SHP77 treated with DMSO at 0.1 percent for 48 hours (cell line): ENCODE data around the gene TMEM183A.

Experiments used
- DNase-seq: peaks from one replicate; lab custom pipeline; 2025; lab: John Stamatoyannopoulos, UW

TMEM183A gene

GRCh38 chr1:203028784-203029553 is 21.8 kb downstream of the TMEM183A start:
- DNase-seq = no peak

- no peak for DNase-seq
These were observed 24.3 kb downstream of the TMEM183A start for GRCh38 chr1:203031467-203031866.

DNA sequence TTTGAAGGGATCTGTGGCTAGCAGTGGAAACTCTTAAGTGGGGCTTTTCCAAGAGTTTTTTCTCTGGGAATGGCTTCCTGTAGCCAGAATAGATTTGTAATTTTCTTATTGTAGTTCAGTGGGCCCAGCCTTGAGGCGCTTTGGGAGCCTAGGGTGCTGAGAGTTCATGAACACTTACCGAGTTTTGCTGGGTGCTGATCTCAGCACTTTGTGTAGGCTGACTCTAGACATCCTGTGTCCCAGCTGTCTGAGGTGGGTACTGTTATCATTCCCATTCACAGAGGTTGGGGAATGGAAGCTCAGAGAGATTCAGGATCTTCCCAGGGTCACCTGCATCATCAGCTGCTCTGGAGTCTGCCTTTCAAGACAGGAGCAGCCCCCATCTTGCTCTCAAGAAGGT is 26.1 kb downstream of the TMEM183A start:
- DNase-seq = no peak

DNA sequence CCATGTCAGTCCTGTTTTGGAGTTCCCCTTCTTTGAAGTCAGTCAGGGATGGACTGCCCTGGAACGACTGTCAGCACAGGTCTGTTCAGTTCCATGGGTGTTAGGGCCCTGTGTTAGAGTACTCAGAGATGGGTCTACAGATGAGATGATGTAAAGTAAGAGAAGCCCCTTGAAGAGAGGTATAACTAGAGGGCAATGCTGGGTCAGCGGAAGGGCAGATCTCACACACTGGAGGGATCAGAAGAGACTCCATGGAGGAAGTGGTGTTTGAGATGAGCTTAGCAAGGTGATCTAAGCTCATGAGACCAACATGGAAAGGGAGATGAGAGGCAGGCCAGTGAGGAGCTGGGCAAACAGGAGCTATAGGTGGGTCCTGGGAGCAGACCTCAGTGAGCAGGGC is 26.7 kb downstream of the TMEM183A start:
- DNase-seq = no peak

- no peak for DNase-seq
These were observed 27.4 kb downstream of the TMEM183A start for GRCh38 chr1:203034422-203035110.

DNA sequence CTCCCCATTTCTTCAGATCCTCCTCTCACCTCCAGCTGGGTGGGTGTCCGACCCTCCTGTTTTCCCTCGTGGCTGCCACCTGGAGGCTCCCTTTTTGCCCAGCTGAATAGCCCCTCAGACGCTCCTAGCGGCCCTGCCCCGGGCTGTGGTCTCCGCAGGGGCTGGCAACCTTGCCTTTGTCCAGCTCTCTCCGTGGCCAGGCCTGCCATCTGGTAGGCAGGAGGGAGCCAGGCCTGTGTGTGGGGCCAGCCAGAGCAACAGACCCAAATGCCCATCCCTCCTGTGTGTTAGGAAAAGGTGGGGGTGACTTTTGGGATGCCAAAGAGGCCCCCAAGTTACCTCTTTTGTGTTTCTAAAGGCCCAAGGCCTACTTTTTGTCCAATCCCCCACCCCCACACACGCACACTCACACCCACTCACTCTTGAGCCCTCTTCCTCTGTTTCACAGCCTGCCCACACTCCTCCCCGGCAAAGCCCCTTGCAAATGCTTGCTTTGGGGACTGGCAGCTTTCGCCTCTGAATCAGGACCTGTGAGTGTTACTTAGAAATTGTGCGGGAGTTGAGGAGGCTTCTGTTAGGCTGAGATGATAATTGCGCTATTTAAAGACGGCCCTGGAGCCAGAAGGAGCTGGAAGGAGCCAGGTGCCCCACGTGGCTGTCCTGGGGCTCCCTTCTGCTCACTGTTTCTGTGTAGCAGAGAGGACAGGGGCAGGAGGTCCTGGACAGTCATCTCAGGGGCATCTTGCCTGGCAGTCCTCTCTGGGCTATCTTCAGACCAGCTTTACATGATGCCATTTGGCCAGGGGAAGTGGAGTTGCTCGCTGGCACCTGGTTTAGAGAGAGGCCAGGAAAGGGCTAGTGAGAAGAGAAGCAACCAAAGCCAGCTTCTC is 28.2 kb downstream of the TMEM183A start:
- DNase-seq = no peak

DNA sequence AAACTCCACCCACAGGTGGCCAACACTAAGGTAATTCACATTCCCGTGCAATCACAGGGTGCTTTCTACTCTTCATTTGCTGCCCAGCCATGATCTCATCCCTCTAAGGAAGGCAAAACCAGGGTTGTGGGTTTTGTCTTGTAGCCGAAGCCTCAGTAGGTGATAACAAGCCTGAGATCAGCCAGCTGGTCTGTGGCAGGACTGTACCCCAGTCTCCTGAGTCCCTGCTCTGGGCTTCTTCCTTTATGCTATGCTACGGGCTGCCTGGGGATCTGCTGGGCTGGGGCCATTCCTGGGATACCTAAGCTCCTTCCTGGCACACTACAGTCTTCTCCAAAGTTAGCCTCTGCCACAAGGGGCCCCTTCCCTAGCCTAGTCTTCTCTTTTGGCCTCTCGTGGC is 29.0 kb downstream of the TMEM183A start:
- no peak for DNase-seq

DNA sequence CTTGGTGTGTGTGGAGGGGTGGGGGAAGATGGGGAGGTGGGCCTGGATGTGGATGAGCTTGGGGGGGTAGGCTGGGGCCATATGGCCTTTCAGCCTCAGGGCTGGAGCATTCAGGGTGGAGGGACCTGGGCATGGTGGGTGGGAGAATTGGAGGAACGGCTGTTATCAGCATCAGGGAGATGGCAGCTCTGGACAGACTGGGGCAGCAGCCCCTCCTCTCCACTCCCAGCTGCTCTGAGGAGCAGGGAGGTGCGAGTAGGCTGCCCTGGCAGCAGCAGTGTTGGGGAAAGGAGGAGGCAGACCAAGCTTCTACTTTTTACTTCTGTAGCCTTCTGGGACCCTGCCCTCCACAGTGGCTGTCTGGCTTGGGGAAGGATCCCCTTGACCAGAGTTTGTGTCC is 29.4 kb downstream of the TMEM183A start:
- DNase-seq = no peak

DNA sequence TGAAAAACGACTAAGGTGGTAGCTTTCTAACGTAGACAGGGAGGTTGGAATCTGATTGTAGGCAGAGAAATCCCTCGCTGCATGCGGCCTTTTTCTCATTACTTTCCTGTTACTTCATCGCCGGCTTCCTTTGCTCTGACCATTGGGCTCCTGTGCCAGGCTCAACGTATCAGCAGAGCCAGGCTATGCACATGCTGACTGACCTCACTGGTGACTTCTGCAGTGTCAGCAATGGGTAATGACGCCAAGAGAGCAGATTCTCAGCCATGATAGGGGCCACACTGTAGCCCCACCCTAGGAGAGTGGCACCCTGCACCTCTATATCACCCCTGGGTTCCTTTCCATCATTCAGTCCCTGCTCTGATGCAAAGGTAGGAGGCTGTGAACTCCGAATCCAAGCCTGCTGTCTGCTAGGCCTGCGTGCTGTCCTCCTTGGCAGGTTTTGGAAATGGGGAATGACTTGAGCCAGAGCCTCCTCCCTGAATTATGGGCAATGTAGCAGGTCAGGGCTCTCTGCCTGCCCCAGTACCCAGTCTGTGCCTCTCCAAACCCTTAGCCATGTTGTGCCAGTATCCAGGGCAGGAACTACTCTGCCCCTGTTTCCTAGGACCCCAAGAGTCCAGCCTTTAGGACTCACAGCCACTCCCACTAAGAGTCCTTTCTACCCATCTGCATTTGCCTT is 30.5 kb downstream of the TMEM183A start:
- no peak for DNase-seq

- no peak for DNase-seq
These were observed 31.1 kb downstream of the TMEM183A start for GRCh38 chr1:203038217-203038741.

DNA sequence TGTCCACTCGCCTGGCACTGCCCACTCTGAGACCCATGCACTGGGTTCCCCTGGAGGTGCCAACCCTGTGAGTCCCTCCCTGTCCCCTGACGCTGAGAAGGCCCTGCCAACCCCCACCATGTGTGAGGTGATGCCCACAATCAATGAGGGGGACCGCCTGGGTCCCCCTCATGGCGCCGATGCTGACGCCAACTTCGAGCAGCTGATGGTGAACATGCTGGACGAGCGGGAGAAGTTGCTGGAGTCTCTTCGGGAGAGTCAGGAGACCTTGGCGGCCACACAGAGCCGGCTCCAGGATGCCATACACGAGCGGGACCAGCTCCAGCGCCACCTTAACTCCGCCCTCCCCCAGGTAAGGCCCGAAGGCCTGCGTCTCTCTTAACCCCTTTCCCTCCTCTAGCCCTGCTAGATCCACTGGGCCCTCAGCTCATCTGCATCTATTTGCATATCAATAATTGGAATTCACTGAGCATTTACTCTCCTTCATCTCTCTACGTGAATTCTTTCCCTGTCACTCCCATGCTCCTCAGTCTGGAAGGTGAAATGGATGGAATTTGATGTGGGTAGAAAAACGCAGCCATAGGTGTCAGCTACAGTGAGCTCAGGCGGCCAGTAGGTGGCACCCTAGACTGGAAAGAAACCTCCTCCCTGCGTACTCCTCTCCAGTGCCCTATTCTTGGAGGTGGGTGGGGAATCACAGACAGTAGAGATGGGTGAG is 31.9 kb downstream of the TMEM183A start:
- DNase-seq = peak; percentile 30

DNA sequence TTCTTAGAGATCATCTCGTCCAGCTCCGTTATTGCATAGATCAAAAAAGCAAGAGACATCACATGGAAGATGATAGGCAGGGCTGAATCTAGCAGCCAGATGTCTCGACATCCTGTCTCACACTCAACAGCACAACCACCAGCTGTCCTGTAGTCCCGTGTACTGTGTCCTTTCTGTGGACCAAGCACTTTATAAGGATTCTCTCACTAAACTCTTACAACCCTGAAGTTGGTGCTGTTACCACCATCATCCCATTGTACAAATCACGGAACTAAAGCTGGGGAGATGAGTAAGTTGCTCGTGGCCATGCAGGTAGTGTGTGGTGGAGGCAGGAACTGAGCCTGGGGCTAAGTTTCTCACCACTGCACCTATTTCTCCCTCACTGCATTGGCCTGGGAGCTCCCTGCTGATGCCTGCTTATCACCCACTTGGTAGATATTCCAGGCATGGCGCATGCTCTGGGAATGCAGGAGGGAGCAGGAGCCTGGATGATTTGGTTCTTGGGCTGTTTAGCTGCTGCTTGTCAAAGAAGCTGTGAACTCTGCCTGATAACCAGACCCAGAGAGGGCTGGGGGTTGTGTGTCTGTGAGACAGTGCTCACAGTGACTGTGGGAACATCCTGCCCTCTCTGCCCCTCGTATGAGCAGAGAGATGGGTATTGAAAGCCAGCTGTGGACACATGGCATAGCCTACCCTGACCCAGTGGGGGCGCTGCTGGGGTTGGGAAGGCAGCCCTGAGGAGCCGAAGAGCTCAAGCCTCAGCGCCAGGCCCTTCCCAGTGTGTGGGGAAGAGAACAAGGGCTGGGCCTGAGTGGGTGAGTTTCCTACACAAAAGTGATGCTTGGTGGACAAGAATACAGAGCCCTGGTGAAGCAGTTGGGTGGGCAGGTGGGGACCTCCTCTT is 32.7 kb downstream of the TMEM183A start:
- DNase-seq = no peak

GRCh38 chr1:203040513-203041275 is 33.5 kb downstream of the TMEM183A start:
- DNase-seq = no peak

DNA sequence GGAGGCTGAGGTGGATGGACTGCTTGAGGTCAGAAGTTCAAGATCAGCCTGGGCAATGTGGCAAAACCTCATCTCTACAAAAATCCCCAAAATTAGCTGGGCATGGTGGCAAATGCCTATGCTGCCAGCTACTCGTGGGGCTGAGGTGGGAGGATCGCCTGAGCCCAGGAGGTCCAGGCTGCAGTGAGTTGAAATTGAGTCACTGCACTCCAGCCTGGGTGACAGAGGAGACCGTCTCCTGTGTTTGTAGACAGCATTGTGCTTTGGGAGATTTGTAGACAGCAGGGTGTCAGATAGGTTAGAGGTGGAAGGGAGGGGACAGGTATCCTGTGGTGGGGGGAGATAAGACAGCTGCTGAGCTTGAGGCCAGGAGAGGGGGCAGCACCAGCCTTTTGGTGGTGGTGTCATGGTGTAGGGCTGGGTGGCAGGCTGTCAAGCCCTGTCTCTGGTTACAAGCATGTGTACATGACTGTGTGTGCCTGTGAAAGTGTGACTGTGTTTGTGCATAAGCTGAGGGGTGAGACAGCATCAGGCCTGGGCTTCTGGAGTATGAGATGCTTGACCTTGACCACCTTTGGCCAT is 34.3 kb downstream of the TMEM183A start:
- no peak for DNase-seq

DNA sequence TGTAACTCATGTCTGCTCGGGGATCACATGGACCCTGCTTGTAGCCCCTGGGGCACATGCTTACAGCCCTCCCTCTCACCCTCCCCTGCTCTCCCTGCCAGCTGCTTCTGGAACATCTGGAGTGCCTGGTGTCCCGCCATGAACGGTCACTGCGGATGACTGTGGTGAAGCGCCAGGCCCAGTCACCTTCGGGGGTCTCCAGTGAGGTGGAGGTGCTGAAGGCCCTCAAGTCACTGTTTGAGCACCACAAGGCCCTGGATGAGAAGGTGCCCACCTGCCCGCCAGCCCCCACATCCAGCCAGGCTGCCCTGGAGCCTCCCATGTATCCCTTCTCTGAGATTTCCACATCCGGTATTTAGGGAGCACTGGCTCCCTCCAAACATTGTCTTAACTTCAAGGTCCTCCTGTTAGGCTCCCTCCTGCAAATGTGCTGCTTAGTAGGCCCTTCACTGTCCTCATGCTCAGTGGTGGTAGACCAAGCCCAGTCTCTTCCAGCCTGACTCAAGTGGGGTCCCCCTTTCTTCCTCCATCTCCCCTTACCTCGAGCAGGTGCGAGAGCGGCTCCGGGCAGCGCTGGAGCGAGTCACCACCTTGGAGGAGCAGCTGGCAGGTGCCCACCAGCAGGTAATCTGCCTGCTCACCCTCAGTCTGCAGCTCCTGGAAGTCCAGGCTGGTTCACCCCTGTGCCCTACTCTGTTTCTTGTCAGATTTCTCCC is 36.8 kb downstream of the TMEM183A start:
- DNase-seq = no peak

- no peak for DNase-seq
These were observed 37.5 kb downstream of the TMEM183A start for GRCh38 chr1:203044546-203045250.

GRCh38 chr1:203045336-203045735 is 38.2 kb downstream of the TMEM183A start:
- DNase-seq = no peak
